K562 (cell line): ENCODE data around the gene MED15. TPM values are rescaled to one million over a fixed set of nuclear protein-coding genes. Genes with fewer than 3 reads are reported as not detected.

ENCODE experiments used
- ARID4B ChIP-seq: sonication (generic); formaldehyde crosslinking; IDR thresholded peaks from 2 replicates; pipeline ENCODE4 v1.8.0; 2022; ENCODE audit warnings: mild to moderate bottlenecking, missing genetic modification reagents
- BRD4 ChIP-seq: fragments of 200-600 bp; sonication (generic); IDR thresholded peaks from 2 replicates; pipeline ENCODE4 v1.6.1; 2017; ENCODE audit warnings: inconsistent platforms
- COPS2 ChIP-seq: fragments of 450-650 bp; conservative IDR thresholded peaks from 2 replicates; pipeline ENCODE4 v1.6.1; 2016; ENCODE audit warnings: mild to moderate bottlenecking, moderate library complexity
- CREM ChIP-seq: IDR thresholded peaks from 2 replicates; pipeline ENCODE4 v1.6.1; 2014; ENCODE audit warnings: antibody characterized with exemption, low read depth
- FOXM1 ChIP-seq, 2 experiments: fragments of 450-650 bp in 1 of 2; sonication (generic) in 1 of 2; formaldehyde crosslinking in 1 of 2; IDR thresholded peaks; 2 replicates each; pipeline versions ENCODE4 v1.6.1 to v1.9.0; 2017 to 2022; ENCODE audit warnings: low read depth in 2 of 2, mild to moderate bottlenecking in 2 of 2, missing genetic modification reagents in 1 of 2, moderate library complexity in 1 of 2
- HOMEZ ChIP-seq: fragments of 250-450 bp; sonication (Bioruptor Pico); IDR thresholded peaks from 2 replicates; pipeline ENCODE4 v1.4.0; 2020; ENCODE audit warnings: mild to moderate bottlenecking, moderate library complexity
- LCOR ChIP-seq: sonication (generic); formaldehyde crosslinking; IDR thresholded peaks from 2 replicates; pipeline ENCODE4 v1.8.0; 2022; ENCODE audit warnings: mild to moderate bottlenecking, missing genetic modification reagents
- MBD2 ChIP-seq: sonication (generic); IDR thresholded peaks from 2 replicates; pipeline ENCODE4 v1.6.1; 2016; ENCODE audit warnings: low read depth, borderline replicate concordance
- SIN3A ChIP-seq, 2 experiments: fragments of 150-350 bp in 1 of 2; IDR thresholded peaks; 2 replicates each; pipeline ENCODE4 v1.6.1; 2011 to 2016; ENCODE audit warnings: borderline replicate concordance in 2 of 2, low read depth in 2 of 2, low read length in 2 of 2, mild to moderate bottlenecking in 2 of 2, moderate library complexity in 2 of 2; ENCODE audit not compliant: control insufficient read depth in 1 of 2
- SLC30A9 ChIP-seq: fragments of 250-450 bp; sonication (Bioruptor Pico); IDR thresholded peaks from 2 replicates; pipeline ENCODE4 v1.8.0; 2022; ENCODE audit warnings: mild to moderate bottlenecking, moderate library complexity
- ZMIZ1 ChIP-seq, 2 experiments: fragments of 150-350 bp in 1 of 2; IDR thresholded peaks; 2 replicates each; pipeline ENCODE4 v1.6.1; 2012 to 2016; ENCODE audit warnings: low read depth in 2 of 2, low read length in 2 of 2, mild to moderate bottlenecking in 1 of 2, moderate library complexity in 1 of 2
- ZNF584 ChIP-seq: fragments of 200-800 bp; sonication (Bioruptor generic); IDR thresholded peaks from 2 replicates; pipeline ENCODE4 v1.6.1; 2016; ENCODE audit warnings: low read depth, mild to moderate bottlenecking, missing genetic modification characterization, missing compliant biosample characterization
- ZNF740 ChIP-seq, 3 experiments: fragments of 200-800 bp in 1 of 3; sonication (Bioruptor generic) in 1 of 3; sonication (generic) in 1 of 3; formaldehyde crosslinking in 1 of 3; IDR thresholded peaks; 2 replicates each; pipeline versions ENCODE4 v1.6.1 to v1.8.0; 2016 to 2022; ENCODE audit warnings: mild to moderate bottlenecking in 2 of 3, missing compliant biosample characterization in 2 of 3, missing genetic modification characterization in 2 of 3, missing genetic modification reagents in 1 of 3
- polyA plus RNA-seq, 8 experiments: library from polyadenylated mRNA; depleted of rRNA in 4 of 8; stranded (reverse) in 5 of 8; unstranded in 3 of 8; fragments of >200 nt; fragmentation: Nextera tagmentation in 2 of 8; fragmentation: Illumina TruSeq in 1 of 8; extraction: Ambion mirVana in 2 of 8; extraction: Trizol in 1 of 8; gene quantifications; 2 replicates each; pipeline versions ENCODE4 v1.2.1 to v1.2.3, GENCODE V29; 2011 to 2014; ENCODE audit warnings: inconsistent platforms in 1 of 8, missing spikeins in 1 of 8
- total RNA-seq, 7 experiments: library from RNA; depleted of rRNA in 6 of 7; stranded (reverse); fragments of >200 nt in 6 of 7; fragmentation: Illumina TruSeq in 2 of 7; extraction: Trizol in 2 of 7; gene quantifications; 2 replicates each; pipeline versions ENCODE4 v1.2.1 to v1.2.3, GENCODE V29; 2011 to 2021; ENCODE audit warnings: low replicate concordance in 1 of 7

Gene MED15
- total and polyA plus RNA-seq, 9 of the 15 experiments (the other 6 are each of a cell fraction or from before 2014, with no cell fraction given): 4.0 to 271 (median 60.1) TPM

GRCh38 chr22:20526628-20527355 lies 19.4 kb downstream of the MED15 start (continued):
- TF ChIP-seq ZMIZ1 (IDR thresholded peaks at IDR 0.05; ENCODE audit: low read depth in 2 of 2, low read length in 2 of 2) (0 out of 4 replicates have a peak, but pooled peaks of 1 of the 2 experiments have one; percentile 10), CREM (no peak), LCOR (CRISPR knock-in tag) (no peak), ZNF584 (CRISPR knock-in tag) (no peak), SLC30A9 (no peak), SIN3A (IDR thresholded peaks at IDR 0.05; ENCODE audit: borderline replicate concordance in 2 of 2, control insufficient read depth in 1 of 2, low read depth in 2 of 2, low read length in 2 of 2) (no peak), COPS2 (no peak), ARID4B (CRISPR knock-in tag) (no peak), ZNF740 (CRISPR knock-in tag; IDR thresholded peaks at IDR 0.05) (no peak), ZNF740 (tag; IDR thresholded peaks at IDR 0.05) (no peak), HOMEZ (0 out of 2 replicates have a peak, but pooled peaks have one; percentile 56), BRD4 (no peak; the same call in 1 of the 2 replicates), MBD2 (no peak), FOXM1 (IDR thresholded peaks at IDR 0.05; ENCODE audit: low read depth) (no peak), FOXM1 (CRISPR knock-in tag; IDR thresholded peaks at IDR 0.05; ENCODE audit: low read depth) (no peak)
